Measurements from ENCODE around the gene MSI1. TPM values are rescaled to one million over a fixed set of nuclear protein-coding genes. Genes with fewer than 3 reads are reported as not detected.

The MSI1 gene
- total and polyA plus RNA-seq, 2 donors (not counting 1 experiment from before 2014, with no cell fraction given): not detected

DNA sequence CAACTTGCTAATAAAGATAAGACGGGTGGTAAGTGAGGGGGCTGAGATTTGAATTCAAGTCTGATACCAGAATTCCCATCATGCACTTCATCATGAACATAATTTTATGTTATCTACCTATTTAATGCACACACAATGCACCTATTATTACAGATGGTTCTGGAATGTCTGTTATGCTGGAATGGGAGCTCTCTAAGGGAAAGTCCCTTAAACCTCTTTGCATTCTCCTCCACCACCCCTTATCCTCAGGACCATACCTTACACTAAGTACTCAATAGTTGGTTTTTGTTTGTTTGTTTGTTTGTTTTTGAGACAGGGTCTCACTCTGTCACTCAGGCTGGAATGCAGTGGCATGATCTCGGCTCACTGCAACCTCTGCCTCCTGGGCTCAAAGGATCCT, 7.0 kb upstream of the MSI1 start:
- Histone ChIP-seq H3K9me3 (ENCODE audit: control insufficient read depth, insufficient read depth, low read depth, low read length) (no peaks in the 10 kb centered on the region), H3K4me1 (ENCODE audit: control insufficient read depth, extremely low read depth, insufficient read depth, low read length) (no peaks in the 10 kb centered on the region), H3K4me3 (replicated peaks in 1 of 4; ENCODE audit: control extremely low read depth in 1 of 4, insufficient read depth in 1 of 4, low read depth in 3 of 4, low read length in 4 of 4) (no peak overlapping the region), H3K36me3 (ENCODE audit: control insufficient read depth, insufficient read depth, low read length) (no peaks in the 10 kb centered on the region), H3K79me2 (ENCODE audit: control insufficient read depth, insufficient read depth, low read length) (no peaks in the 10 kb centered on the region), H3K27ac (ENCODE audit: insufficient read depth, low read length) (no peak overlapping the region), H2AFZ (ENCODE audit: low read length) (no peak overlapping the region), H4K20me1 (ENCODE audit: control insufficient read depth, extremely low read depth, insufficient read depth, low read length) (no peaks in the 10 kb centered on the region), H3K27me3 (ENCODE audit: control insufficient read depth, insufficient read depth, low read length) (peaks cover 26% of the 10 kb centered on the region), H3K4me2 (ENCODE audit: extremely low read depth, insufficient read depth, low read length) (no peak overlapping the region), H3K9ac (ENCODE audit: insufficient read depth, low read length) (no peak overlapping the region)
- no peak for TF ChIP-seq EZH2 (IDR thresholded peaks at IDR 0.05; ENCODE audit: low read length, missing control alignments)
- TF ChIP-seq, protein P1, sequence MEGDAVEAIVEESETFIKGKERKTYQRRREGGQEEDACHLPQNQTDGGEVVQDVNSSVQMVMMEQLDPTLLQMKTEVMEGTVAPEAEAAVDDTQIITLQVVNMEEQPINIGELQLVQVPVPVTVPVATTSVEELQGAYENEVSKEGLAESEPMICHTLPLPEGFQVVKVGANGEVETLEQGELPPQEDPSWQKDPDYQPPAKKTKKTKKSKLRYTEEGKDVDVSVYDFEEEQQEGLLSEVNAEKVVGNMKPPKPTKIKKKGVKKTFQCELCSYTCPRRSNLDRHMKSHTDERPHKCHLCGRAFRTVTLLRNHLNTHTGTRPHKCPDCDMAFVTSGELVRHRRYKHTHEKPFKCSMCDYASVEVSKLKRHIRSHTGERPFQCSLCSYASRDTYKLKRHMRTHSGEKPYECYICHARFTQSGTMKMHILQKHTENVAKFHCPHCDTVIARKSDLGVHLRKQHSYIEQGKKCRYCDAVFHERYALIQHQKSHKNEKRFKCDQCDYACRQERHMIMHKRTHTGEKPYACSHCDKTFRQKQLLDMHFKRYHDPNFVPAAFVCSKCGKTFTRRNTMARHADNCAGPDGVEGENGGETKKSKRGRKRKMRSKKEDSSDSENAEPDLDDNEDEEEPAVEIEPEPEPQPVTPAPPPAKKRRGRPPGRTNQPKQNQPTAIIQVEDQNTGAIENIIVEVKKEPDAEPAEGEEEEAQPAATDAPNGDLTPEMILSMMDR (conservative IDR thresholded peaks at IDR 0.05 in 1 of 2, IDR thresholded peaks at IDR 0.05 in 1 of 2; ENCODE audit: low read depth in 1 of 2, low read length in 2 of 2): no peak
- no peak for DNase-seq (ENCODE audit: low read depth in 2 of 2)

DNA sequence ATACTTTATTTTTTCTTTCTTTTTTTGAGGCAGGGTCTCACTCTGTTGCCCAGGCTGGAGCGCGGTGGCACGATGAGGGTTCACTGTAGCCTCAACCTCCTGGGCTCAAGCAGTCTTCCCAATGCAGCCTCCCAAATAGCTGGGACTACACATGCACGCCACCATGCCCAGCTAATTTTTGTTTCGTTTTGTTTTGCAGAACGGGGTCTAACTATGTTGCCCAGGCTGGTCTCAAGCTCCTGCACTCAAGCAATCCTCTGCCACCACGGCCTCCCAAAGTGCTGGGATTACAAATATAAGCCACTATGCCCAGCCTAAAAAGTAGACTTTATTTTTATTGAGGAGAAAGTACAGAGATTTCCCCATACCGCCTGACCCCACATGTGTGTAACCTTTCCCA, 4.7 kb upstream of the MSI1 start:
- H3K27me3 ChIP-seq (ENCODE audit: control insufficient read depth, insufficient read depth, low read length): peaks cover 45% of the 10 kb centered on the region
- no peaks in the 10 kb centered on the region for H3K9me3 ChIP-seq (ENCODE audit: control insufficient read depth, insufficient read depth, low read depth, low read length)
- no peaks in the 10 kb centered on the region for H4K20me1 ChIP-seq (ENCODE audit: control insufficient read depth, extremely low read depth, insufficient read depth, low read length)
- H3K36me3 ChIP-seq (ENCODE audit: control insufficient read depth, insufficient read depth, low read length): no peaks in the 10 kb centered on the region
- H3K27ac ChIP-seq (ENCODE audit: insufficient read depth, low read length): no peak overlapping the region
- H3K79me2 ChIP-seq (ENCODE audit: control insufficient read depth, insufficient read depth, low read length): no peaks in the 10 kb centered on the region
- no peaks in the 10 kb centered on the region for H3K4me1 ChIP-seq (ENCODE audit: control insufficient read depth, extremely low read depth, insufficient read depth, low read length)
- H3K9ac ChIP-seq (ENCODE audit: insufficient read depth, low read length): no peak overlapping the region
- no peak overlapping the region for H3K4me2 ChIP-seq (ENCODE audit: extremely low read depth, insufficient read depth, low read length)
- H2AFZ ChIP-seq (ENCODE audit: low read length): no peak overlapping the region
- no peak for TF ChIP-seq EZH2 (IDR thresholded peaks at IDR 0.05; ENCODE audit: low read length, missing control alignments)
- TF ChIP-seq, protein P1 (conservative IDR thresholded peaks at IDR 0.05 in 1 of 2, IDR thresholded peaks at IDR 0.05 in 1 of 2; ENCODE audit: low read depth in 1 of 2, low read length in 2 of 2): no peak
- H3K4me3 ChIP-seq (replicated peaks in 1 of 4; ENCODE audit: control extremely low read depth in 1 of 4, insufficient read depth in 1 of 4, low read depth in 3 of 4, low read length in 4 of 4): no peak overlapping the region
- DNase-seq (ENCODE audit: low read depth in 2 of 2): no peak

DNA sequence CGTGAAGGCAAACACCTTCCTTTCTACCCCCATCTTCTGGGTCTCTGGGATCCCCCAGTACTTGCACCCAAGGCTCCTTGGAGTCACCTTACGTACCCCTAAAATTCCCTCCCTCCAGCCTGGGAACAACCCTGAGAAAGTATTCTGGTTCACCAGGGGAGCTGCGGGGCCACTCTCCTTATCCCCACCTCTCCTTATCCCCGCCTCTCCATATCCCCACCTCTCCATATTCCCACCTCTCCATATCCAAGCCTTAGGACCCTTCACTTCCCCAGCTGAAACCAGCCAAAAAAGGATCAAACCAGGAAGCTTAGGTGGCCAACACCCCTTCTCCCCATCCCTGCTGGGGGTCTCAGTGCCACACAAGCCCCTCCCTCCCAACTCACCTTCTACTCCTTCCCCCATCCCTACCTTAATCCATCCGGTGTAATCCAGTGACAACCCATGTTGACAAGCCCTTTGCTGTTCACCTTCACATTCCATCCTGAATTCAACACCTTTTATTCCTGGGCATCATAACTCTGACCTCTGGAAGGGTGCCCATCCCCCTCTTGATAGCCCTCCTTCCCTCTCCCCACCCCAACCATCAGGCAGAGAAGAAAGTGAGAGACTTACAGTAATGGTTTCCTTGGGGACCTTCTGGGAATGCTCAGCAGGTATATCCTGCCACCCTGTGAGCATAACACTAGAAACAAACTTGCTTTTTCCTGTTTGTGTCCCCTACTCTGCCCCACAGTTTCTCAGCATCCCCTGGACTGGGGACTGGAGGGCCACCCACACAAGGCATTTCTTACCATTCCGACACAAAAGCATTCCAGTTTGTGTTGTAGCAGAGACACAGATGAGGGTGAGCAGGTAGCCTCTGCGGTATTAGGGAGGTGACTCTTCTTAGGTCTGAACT, 1.6 kb upstream of the MSI1 start:
- no peak overlapping the region for H3K27ac ChIP-seq (ENCODE audit: insufficient read depth, low read length)
- no peaks in the 10 kb centered on the region for H4K20me1 ChIP-seq (ENCODE audit: control insufficient read depth, extremely low read depth, insufficient read depth, low read length)
- H3K9ac ChIP-seq (ENCODE audit: insufficient read depth, low read length): no peak overlapping the region
- no peaks in the 10 kb centered on the region for H3K4me1 ChIP-seq (ENCODE audit: control insufficient read depth, extremely low read depth, insufficient read depth, low read length)
- H3K79me2 ChIP-seq (ENCODE audit: control insufficient read depth, insufficient read depth, low read length): no peaks in the 10 kb centered on the region
- no peaks in the 10 kb centered on the region for H3K9me3 ChIP-seq (ENCODE audit: control insufficient read depth, insufficient read depth, low read depth, low read length)
- no peak overlapping the region for H3K4me3 ChIP-seq (replicated peaks in 1 of 4; ENCODE audit: control extremely low read depth in 1 of 4, insufficient read depth in 1 of 4, low read depth in 3 of 4, low read length in 4 of 4)
- no peak overlapping the region for H2AFZ ChIP-seq (ENCODE audit: low read length)
- no peak for DNase-seq (ENCODE audit: low read depth in 2 of 2)
- H3K4me2 ChIP-seq (ENCODE audit: extremely low read depth, insufficient read depth, low read length): no peak overlapping the region
- no peaks in the 10 kb centered on the region for H3K36me3 ChIP-seq (ENCODE audit: control insufficient read depth, insufficient read depth, low read length)
- TF ChIP-seq EZH2 (IDR thresholded peaks at IDR 0.05; ENCODE audit: low read length, missing control alignments): no peak
- TF ChIP-seq, protein P1 (conservative IDR thresholded peaks at IDR 0.05 in 1 of 2, IDR thresholded peaks at IDR 0.05 in 1 of 2; ENCODE audit: low read depth in 1 of 2, low read length in 2 of 2): no peak
- H3K27me3 ChIP-seq (ENCODE audit: control insufficient read depth, insufficient read depth, low read length): peaks cover 49% of the 10 kb centered on the region
